ENCODE measurements around the gene PMS2.

- TF ChIP-seq EZH2phosphoT487 (IDR thresholded peaks at IDR 0.05), result no peak
- no peak for TF ChIP-seq EZH2 (IDR thresholded peaks at IDR 0.05)
Observed at GRCh38 chr7:6049780-6050179, 40.9 kb upstream of the PMS2 start.
